IPS DF 6.9 (cell line): ENCODE data around the gene HCST.
"Not testable (repeated sequence)": the region's sequence is repeated elsewhere in the genome, so short reads cannot be mapped to it uniquely, and the experiment has no call there.

Source experiments
- DNase-seq: peaks from one replicate; pipeline ENCODE4 v3.0.0-alpha.2; 2013; ENCODE audit warnings: low read depth, low spot score
- H3K27ac ChIP-seq: one replicate; pipeline ENCODE4 v1.5.1; 2013; ENCODE audit warnings: low read length, control low read depth
- H3K27me3 ChIP-seq: 2 replicates; pipeline ENCODE4 v1.6.1; 2013; ENCODE audit warnings: mild to moderate bottlenecking, low read length; ENCODE audit not compliant: control insufficient read depth, insufficient read depth
- H3K36me3 ChIP-seq: 2 replicates; pipeline ENCODE4 v1.6.1; 2013; ENCODE audit warnings: low read length; ENCODE audit not compliant: control insufficient read depth, insufficient read depth
- H3K4me1 ChIP-seq: 2 replicates; pipeline ENCODE4 v1.6.1; 2013; ENCODE audit warnings: low read length; ENCODE audit not compliant: control insufficient read depth, insufficient read depth
- H3K4me3 ChIP-seq: 2 replicates; pipeline ENCODE4 v1.5.1; 2013; ENCODE audit warnings: mild to moderate bottlenecking, low read length
- H3K9me3 ChIP-seq: 2 replicates; pipeline ENCODE4 v1.6.1; 2013; ENCODE audit warnings: low read length, inconsistent platforms; ENCODE audit not compliant: control insufficient read depth, insufficient read depth
- WGBS: extraction: QIAGEN DNeasy Blood & Tissue Kit; methylation state at CpG from one replicate; pipeline ENCODE4 v1.1.7; 2013; ENCODE audit warnings: mixed read lengths, missing lambda C conversion rate; ENCODE audit not compliant: insufficient read length, insufficient coverage; 5-methylcytosine and 5-hydroxymethylcytosine counted together

HCST gene

DNA sequence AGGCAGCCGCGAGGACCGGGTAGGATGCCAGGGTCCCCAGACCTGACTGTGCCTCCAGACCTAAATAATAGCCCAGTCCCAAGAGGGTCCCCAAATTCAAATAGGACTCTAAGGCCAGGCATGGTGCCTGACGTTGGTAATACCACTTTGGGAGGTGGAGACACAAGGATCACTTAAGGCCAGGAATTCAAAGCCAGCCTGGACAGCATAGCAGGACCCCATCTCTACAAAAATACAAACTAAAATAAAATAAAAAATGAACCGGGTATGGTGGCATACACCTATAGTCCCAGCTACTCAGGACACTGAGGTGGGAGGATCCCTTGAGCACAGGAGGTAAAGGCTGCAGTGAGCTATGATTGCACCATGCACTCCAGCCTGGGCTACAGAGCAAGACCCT, 39.3 kb upstream of the HCST start:
- no peak for DNase-seq
- H3K27ac ChIP-seq, result no peak overlapping the region
- WGBS, result no CpG with 5 or more reads among the region's 5 CpGs
- H3K27me3 ChIP-seq, result peaks cover 5% of the 10 kb centered on the region; the same call in 1 of the 2 replicates
- H3K4me3 ChIP-seq, result no peak overlapping the region
- no peaks in the 10 kb centered on the region for H3K36me3 ChIP-seq
- H3K9me3 ChIP-seq, result no peaks in the 10 kb centered on the region
- 0 out of 2 replicates have a peak, but pooled peaks cover 3% of the 10 kb centered on the region for H3K4me1 ChIP-seq

DNA sequence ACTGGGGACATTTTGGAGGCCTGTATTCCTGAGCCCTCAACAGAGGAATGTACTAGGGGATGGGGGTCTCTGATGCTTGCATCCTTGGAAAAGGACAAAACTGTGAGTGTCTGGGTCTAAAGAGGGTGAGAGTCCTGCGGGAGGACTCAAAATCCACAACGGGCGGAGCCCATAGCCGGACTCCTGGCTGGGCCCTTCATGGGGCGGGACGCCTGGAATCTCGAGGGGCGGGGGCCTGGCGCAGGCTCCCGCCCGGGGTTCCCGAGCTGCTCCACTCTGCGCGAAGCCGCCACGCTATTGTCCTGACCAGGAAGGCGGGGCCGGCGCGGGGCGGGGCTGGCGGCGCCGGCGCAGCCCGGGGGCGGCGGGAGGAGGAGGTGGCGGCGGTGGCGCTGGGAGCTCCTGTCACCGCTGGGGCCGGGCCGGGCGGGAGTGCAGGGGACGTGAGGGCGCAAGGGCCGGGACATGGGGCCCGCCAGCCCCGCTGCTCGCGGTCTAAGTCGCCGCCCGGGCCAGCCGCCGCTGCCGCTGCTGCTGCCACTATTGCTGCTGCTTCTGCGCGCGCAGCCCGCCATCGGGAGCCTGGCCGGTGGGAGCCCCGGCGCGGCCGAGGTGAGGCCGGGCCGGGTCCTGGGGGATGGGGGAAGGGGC, 34.0 kb upstream of the HCST start, which contains the start of gene APLP1:
Gene APLP1 (plus strand): TSS at position 403 of the 651 bp plus-strand sequence. CDS start 63 bp downstream, at position 466.
- H3K9me3 ChIP-seq, result no peaks in the 10 kb centered on the region
- H3K27me3 ChIP-seq, result peaks cover 3% of the 10 kb centered on the region; the same call in 1 of the 2 replicates
- H3K4me1 ChIP-seq, result peaks cover 2% of the 10 kb centered on the region; the same call in 1 of the 2 replicates
- H3K27ac ChIP-seq, result no peak within 1 kb of the TSS
- H3K36me3 ChIP-seq, result no peaks in the 10 kb centered on the region
- no peak for DNase-seq
- peak within 1 kb of the TSS; percentile 54; the same call in 1 of the 2 replicates for H3K4me3 ChIP-seq
- no CpG with 5 or more reads among the region's 60 CpGs for WGBS

DNA sequence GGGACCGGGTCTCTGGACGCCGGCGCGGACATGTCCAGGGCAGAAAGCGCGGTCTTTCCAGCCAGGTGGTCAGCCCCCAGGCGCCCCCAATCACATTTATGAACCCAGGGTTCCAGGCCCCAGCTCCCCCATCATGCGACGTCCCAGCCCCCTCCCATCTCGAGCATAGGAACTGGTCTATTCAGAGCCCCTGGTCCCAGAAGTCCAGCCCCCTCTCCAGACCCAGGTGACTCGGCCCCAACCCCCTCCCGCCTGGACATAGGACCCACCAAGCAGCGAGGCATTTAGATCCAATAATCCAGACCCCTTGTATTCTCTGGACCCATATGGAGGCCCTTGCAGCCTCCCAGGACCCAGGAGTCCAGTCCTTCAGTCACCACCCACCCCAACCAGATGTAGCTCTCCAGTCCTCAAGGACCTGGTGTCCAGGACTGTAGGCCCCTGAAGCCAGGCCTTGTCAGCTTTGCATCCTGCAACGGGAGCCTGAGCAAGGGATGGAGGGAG, 33.5 kb upstream of the HCST start:
- Histone ChIP-seq H3K4me3 (peak overlapping the region; percentile 54; the same call in 1 of the 2 replicates), H3K36me3 (no peaks in the 10 kb centered on the region), H3K27ac (no peak overlapping the region), H3K9me3 (no peaks in the 10 kb centered on the region), H3K4me1 (peaks cover 2% of the 10 kb centered on the region; the same call in 1 of the 2 replicates), H3K27me3 (peaks cover 3% of the 10 kb centered on the region; the same call in 1 of the 2 replicates)
- no peak for DNase-seq
- WGBS, result no CpG with 5 or more reads among the region's 15 CpGs

DNA sequence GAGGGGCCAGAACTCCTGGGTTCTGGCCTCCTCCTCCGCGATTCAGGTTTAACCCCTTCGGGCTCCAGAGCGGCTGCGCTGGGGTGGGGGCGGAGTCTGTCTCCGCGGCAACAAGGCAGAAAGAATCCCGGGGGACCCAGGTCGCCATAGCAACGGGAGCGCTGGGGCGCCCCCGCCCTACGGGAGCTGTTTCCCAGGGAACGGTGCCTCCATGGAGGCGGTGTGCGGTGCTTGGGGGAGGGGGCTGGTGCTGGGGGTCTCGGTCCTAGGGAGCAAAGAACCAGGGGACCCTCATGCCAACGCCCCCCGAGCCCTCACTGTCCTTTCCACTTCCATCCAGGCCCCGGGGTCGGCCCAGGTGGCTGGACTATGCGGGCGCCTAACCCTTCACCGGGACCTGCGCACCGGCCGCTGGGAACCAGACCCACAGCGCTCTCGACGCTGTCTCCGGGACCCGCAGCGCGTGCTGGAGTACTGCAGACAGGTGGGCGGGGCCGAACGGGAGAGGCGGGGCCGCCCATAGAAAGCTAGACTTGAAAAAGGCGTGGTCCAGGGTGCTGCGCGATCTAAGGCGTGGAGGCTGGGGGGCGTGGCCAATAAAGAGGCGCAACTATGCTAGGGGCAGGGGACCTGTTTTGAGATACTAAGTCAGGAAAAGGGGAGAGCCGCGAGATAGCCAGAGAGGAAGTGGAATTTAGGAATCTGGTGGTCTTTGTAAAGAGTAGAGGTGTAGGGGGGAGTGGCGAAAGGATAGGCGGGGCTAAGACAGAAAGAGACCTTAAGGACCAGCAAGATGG, 32.8 kb upstream of the HCST start:
- Histone ChIP-seq H3K36me3 (no peaks in the 10 kb centered on the region), H3K27ac (no peak overlapping the region), H3K4me1 (peaks cover 2% of the 10 kb centered on the region), H3K9me3 (no peaks in the 10 kb centered on the region), H3K27me3 (peaks cover 3% of the 10 kb centered on the region; the same call in 1 of the 2 replicates), H3K4me3 (peak overlapping the region; percentile 54; the same call in 1 of the 2 replicates)
- peak; percentile 84 for DNase-seq
- WGBS, result no CpG with 5 or more reads among the region's 51 CpGs

DNA sequence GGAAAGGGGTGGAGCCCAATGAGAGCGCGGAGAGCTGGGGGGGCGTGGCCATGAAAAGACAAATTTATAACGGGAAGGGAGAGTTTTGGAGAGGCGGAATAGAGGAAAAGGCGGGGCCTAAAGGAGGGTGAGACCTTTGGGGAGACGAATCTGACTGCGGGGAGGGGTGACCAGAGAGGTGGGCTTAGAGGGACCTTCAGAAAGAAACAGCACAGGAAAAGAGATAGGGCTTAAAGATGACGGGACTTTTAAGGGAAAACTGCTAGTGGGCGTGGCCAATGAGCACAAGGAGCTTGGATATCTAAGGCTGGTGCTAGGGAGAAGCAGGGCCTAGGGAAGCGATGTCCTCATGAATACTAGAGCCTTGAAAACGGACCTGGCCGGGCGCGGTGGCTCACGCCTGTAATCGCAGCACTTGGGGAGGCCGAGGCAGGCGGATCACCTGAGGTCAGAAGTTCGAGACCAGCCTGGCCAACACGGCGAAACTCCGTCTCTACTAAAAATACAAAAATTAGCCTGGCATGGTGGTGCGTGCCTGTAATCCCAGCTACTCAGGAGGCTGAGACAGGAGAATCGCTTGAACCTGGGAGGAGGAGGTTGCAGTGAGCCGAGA, 32.1 kb upstream of the HCST start:
- peak overlapping the region; percentile 49; the same call in 1 of the 2 replicates for H3K4me3 ChIP-seq
- not testable (repeated sequence) for H3K27ac ChIP-seq, H3K36me3 ChIP-seq, H3K4me1 ChIP-seq, H3K27me3 ChIP-seq, H3K9me3 ChIP-seq
- peak; percentile 73 for DNase-seq
- WGBS, result no CpG with 5 or more reads among the region's 26 CpGs

DNA sequence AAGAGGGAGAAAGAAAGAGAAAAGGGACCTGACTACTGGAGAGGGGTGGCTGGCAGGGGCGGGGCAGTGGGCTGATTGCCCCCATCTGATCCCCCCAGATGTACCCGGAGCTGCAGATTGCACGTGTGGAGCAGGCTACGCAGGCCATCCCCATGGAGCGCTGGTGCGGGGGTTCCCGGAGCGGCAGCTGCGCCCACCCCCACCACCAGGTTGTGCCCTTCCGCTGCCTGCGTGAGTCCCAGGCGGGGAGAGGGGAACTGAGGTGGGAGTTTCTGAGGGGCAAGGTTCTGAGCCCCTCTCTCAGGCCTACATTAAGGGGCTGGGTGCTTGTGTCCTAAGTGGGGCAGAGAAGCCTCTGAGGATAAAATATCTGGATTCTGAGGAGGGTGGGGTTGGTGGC, 31.5 kb upstream of the HCST start:
- peaks cover 2% of the 10 kb centered on the region for H3K4me1 ChIP-seq
- peaks cover 3% of the 10 kb centered on the region; the same call in 1 of the 2 replicates for H3K27me3 ChIP-seq
- no peak overlapping the region for H3K4me3 ChIP-seq
- H3K36me3 ChIP-seq, result no peaks in the 10 kb centered on the region
- no peak for DNase-seq
- no CpG with 5 or more reads among the region's 12 CpGs for WGBS
- no peak overlapping the region for H3K27ac ChIP-seq
- H3K9me3 ChIP-seq, result no peaks in the 10 kb centered on the region

DNA sequence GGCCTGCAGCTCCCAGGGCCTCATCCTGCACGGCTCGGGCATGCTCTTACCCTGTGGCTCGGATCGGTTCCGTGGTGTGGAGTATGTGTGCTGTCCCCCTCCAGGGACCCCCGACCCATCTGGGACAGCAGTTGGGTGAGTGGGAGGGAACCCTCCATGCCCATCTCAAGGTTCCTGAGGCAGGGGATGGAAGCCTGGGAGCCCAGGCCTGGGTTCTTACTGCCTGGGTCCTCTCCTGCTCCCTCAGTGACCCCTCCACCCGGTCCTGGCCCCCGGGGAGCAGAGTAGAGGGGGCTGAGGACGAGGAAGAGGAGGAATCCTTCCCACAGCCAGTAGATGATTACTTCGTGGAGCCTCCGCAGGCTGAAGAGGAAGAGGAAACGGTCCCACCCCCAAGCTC, 30.7 kb upstream of the HCST start:
- no CpG with 5 or more reads among the region's 12 CpGs for WGBS
- H3K4me1 ChIP-seq, result peaks cover 2% of the 10 kb centered on the region

DNA sequence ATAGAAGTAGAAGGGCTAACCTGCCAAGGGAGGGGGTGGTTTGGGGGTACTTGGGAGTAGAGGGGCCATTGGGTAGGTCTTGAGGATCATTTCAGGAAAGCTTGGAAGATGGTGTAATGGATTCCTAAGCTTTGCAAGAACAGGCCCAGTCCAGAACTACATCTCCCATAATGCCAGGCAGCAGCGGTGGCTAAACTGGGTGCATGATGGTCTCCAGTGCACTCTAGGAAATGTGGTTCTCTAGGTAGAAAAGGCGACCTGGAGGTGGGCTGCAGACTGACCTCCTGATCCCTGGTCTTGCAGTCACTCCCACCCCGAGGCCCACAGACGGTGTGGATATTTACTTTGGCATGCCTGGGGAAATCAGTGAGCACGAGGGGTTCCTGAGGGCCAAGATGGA, 30.1 kb upstream of the HCST start:
- WGBS, result no CpG with 5 or more reads among the region's 5 CpGs
- DNase-seq, result no peak

More for the DNA sequence above, 30.7 kb upstream of the HCST start:
- Histone ChIP-seq H3K4me3 (no peak overlapping the region), H3K27ac (no peak overlapping the region), H3K27me3 (peaks cover 3% of the 10 kb centered on the region; the same call in 1 of the 2 replicates), H3K9me3 (no peaks in the 10 kb centered on the region), H3K36me3 (no peaks in the 10 kb centered on the region)
- DNase-seq, result no peak

DNA sequence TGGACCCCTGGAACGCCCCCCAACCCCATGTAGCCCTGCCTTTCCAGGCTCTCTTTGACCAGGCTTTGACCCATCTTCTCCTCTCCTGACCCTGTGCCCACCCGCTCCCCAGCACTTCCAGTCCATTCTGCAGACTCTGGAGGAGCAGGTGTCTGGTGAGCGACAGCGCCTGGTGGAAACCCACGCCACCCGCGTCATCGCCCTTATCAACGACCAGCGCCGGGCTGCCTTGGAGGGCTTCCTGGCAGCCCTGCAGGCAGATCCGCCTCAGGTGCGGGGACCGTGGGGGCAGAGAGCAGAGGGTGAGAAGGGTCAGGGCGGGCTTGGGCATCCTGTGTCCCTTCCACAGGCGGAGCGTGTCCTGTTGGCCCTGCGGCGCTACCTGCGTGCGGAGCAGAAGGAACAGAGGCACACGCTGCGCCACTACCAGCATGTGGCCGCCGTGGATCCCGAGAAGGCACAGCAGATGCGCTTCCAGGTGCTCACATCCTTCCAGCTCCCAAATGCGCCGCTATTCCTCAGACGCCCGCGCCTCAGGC, 27.9 kb upstream of the HCST start:
- no peaks in the 10 kb centered on the region for H3K36me3 ChIP-seq
- H3K27ac ChIP-seq, result no peak overlapping the region
- DNase-seq, result no peak
- H3K27me3 ChIP-seq, result no peaks in the 10 kb centered on the region
- no peak overlapping the region for H3K4me3 ChIP-seq
- WGBS, result no CpG with 5 or more reads among the region's 32 CpGs
- peaks cover 2% of the 10 kb centered on the region for H3K4me1 ChIP-seq
- H3K9me3 ChIP-seq, result no peaks in the 10 kb centered on the region

More for the DNA sequence above, 30.1 kb upstream of the HCST start:
- Histone ChIP-seq H3K36me3 (no peaks in the 10 kb centered on the region), H3K4me1 (peaks cover 2% of the 10 kb centered on the region), H3K27me3 (peaks cover 3% of the 10 kb centered on the region; the same call in 1 of the 2 replicates), H3K4me3 (no peak overlapping the region), H3K9me3 (no peaks in the 10 kb centered on the region), H3K27ac (no peak overlapping the region)

DNA sequence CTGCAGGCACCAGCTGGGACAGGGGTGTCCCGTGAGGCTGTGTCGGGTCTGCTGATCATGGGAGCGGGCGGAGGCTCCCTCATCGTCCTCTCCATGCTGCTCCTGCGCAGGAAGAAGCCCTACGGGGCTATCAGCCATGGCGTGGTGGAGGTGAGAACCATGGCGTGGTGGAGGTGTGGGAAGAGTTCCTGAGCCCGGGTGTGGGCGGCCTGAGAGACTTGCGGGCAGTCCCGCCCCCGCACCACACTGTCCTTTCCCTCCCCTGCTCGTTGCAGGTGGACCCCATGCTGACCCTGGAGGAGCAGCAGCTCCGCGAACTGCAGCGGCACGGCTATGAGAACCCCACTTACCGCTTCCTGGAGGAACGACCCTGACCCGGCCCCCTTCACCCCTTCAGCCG, 23.3 kb upstream of the HCST start:
- H3K36me3 ChIP-seq, result no peaks in the 10 kb centered on the region
- H3K4me1 ChIP-seq, result no peaks in the 10 kb centered on the region; the same call in 1 of the 2 replicates
- H3K27ac ChIP-seq, result no peak overlapping the region
- H3K4me3 ChIP-seq, result no peak overlapping the region
- no CpG with 5 or more reads among the region's 23 CpGs for WGBS
- no peaks in the 10 kb centered on the region for H3K9me3 ChIP-seq
- DNase-seq, result no peak
- H3K27me3 ChIP-seq, result no peaks in the 10 kb centered on the region
